Left lung (tissue), 10 donors: ENCODE data around the gene SIL1. TPM values are rescaled to one million over a fixed set of nuclear protein-coding genes. Genes with fewer than 3 reads are reported as not detected.
"Not testable (repeated sequence)": the region's sequence is repeated elsewhere in the genome, so short reads cannot be mapped to it uniquely, and the experiment has no call there.

Experiments
- ATAC-seq: fragments of 200-7000 bp; cut with Tn5 transposase; one replicate; pipeline ENCODE4 v1.9.1; 2020; ENCODE audit warnings: moderate library complexity
- DNase-seq, 4 donors: peaks; one replicate each; pipeline ENCODE4 v3.0.0-alpha.2; 2013 to 2020
- H3K27ac ChIP-seq, 2 donors: fragments of 200-600 bp; sonication (generic) in 1 of 2; one replicate each; pipeline versions ENCODE4 v1.5.0 to v1.8.0; 2020 to 2021
- H3K27me3 ChIP-seq, 2 donors: fragments of 200-600 bp; sonication (generic) in 1 of 2; one replicate each; pipeline versions ENCODE4 v1.5.0 to v1.8.0; 2020 to 2021
- H3K36me3 ChIP-seq, 2 donors: fragments of 200-600 bp; sonication (generic) in 1 of 2; one replicate each; pipeline versions ENCODE4 v1.5.0 to v1.8.0; 2020 to 2021
- H3K4me1 ChIP-seq, 2 donors: fragments of 200-600 bp; one replicate each; pipeline ENCODE4 v1.8.0; 2021
- H3K4me3 ChIP-seq, 2 donors: fragments of 200-600 bp; sonication (generic) in 1 of 2; one replicate each; pipeline versions ENCODE4 v1.5.0 to v1.8.0; 2020 to 2021; ENCODE audit warnings: mild to moderate bottlenecking in 1 of 2
- H3K9me3 ChIP-seq, 2 donors: fragments of 200-600 bp; sonication (generic) in 1 of 2; one replicate each; pipeline versions ENCODE4 v1.5.0 to v1.8.0; 2020 to 2021
- intact Hi-C, 2 donors: fragments of 100-400 bp; cut with DNase I; formaldehyde crosslinking; loops; one replicate each; pipeline versions ENCODE4 v1.11.2 to v1.14.2; 2022
- polyA plus RNA-seq, 6 donors: library from polyadenylated mRNA; unstranded; fragments of 120-200 nt; gene quantifications; one replicate each; pipeline ENCODE4 v1.2.1, GENCODE V29; 2013; ENCODE audit not compliant: insufficient read length in 6 of 6
- total RNA-seq, 2 donors: library from RNA; stranded (reverse); fragmentation: NEBNext Ultra II Directional; extraction: Animal tissue kit (Norgen Biotek cat#: 25700); gene quantifications; one replicate each; pipeline ENCODE4 v1.2.1, GENCODE V29; 2021
- TF ChIP-seq, protein P1 (sequence below), 2 donors: fragments of 200-600 bp; sonication (generic) in 1 of 2; IDR thresholded peaks; one replicate each; pipeline versions ENCODE4 v1.5.0 to v1.8.0; 2021; ENCODE audit warnings: antibody characterized with exemption in 2 of 2
- donor health status: DM: no; HTN: yes; CAD: no.
- donor health status: DM: no; HTN: no; CAD: no.

Gene SIL1
- total and polyA plus RNA-seq, 8 donors = 28.8 to 71.7 (median 37.3) TPM

DNA sequence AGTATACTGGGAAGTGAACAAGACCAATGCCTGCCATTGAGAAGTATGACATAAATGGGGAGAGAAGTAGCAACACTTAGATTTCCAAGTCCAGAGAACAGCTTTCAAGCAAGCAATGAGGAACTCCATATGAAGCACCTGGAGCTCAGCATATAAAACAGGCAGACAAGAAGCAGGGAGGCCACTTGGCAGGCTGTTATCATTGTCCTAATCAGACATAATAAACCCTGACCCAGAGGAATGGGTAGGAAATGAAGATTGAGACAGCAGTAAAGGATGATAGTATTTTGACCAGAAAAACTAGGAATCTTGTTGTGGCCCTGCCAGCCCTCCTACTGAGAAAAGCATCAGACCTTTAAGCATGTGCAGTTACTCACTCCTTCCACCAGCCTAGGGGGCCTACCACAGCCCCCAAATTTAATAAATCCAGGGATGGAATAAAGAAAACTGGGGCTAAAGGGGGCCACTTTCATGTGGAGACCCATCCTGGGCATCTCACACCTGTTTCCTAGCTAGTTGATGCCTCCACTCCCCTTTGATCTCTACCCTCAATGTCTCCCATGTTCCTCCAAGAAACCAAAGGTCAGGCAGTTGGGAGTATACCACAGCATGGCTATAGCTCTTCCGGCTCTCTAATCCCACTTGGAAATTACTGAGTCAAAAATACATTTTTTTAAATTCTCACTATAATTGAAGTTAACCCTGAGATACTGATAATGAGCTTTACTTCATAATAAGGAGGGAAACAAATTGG, 135.1 kb downstream of the SIL1 start:
- no peaks in the 10 kb centered on the region for H3K9me3 ChIP-seq
- TF ChIP-seq, protein P1, sequence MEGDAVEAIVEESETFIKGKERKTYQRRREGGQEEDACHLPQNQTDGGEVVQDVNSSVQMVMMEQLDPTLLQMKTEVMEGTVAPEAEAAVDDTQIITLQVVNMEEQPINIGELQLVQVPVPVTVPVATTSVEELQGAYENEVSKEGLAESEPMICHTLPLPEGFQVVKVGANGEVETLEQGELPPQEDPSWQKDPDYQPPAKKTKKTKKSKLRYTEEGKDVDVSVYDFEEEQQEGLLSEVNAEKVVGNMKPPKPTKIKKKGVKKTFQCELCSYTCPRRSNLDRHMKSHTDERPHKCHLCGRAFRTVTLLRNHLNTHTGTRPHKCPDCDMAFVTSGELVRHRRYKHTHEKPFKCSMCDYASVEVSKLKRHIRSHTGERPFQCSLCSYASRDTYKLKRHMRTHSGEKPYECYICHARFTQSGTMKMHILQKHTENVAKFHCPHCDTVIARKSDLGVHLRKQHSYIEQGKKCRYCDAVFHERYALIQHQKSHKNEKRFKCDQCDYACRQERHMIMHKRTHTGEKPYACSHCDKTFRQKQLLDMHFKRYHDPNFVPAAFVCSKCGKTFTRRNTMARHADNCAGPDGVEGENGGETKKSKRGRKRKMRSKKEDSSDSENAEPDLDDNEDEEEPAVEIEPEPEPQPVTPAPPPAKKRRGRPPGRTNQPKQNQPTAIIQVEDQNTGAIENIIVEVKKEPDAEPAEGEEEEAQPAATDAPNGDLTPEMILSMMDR (IDR thresholded peaks at IDR 0.05) = no peak
- DNase-seq (no peak), ATAC-seq (no peak)
- peaks cover 13 to 39% of the 10 kb centered on the region in 2 donors for H3K4me1 ChIP-seq
- intact Hi-C loops = no loop called here
- no peaks in the 10 kb centered on the region for H3K27me3 ChIP-seq
- no peaks in the 10 kb centered on the region for H3K36me3 ChIP-seq
- H3K27ac ChIP-seq = no peak overlapping the region
- no peak overlapping the region for H3K4me3 ChIP-seq

DNA sequence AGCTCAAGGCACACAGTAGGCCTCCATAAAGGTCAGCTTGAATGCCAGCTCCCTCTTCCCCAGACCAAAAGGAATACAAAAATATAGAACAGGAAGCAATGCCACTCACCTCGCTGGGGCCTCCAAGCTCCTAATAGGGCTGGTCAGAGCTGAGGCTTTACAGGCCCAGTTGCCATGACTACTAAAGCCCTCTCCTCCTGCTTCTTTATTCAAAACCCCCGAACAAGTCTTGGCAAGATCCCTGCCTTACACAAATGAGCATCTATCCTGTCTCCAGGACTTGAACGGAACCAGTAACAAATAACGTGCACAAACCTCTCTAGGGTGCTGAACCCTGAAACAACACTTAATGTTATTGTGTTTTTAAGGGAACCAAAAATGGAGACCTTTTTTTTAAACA, 136.3 kb downstream of the SIL1 start:
- Histone ChIP-seq H3K9me3 (no peaks in the 10 kb centered on the region), H3K36me3 (no peaks in the 10 kb centered on the region), H3K4me3 (no peak overlapping the region), H3K27ac (peak overlapping the region in 1 of 2 donors; percentile 40), H3K27me3 (no peaks in the 10 kb centered on the region), H3K4me1 (peaks cover 13 to 45% of the 10 kb centered on the region in 2 donors)
- TF ChIP-seq, protein P1 (IDR thresholded peaks at IDR 0.05) = no peak
- ATAC-seq (no peak), DNase-seq (peak in 1 of 4 donors; percentile 12)
- intact Hi-C loops = no loop called here

DNA sequence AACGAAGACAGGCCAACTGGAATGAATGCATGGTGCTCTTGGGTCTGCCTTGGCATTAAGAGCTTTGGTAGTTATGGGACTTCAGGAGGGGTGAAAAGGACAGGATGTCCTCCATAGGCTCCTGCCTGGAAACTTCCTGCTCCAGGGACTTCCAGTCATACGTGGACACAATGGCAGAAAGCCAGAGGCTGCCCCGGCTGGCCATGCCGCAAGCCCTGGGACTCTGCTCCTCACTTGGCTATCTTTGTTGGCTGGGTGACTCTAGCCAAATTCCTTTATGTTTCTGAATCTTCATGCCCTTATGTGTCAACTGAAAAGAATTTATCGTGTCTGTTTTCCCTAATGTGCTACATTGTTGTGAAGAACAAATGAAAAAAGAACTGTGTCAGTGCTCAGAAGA, 136.9 kb downstream of the SIL1 start:
- Histone ChIP-seq H3K27me3 (no peaks in the 10 kb centered on the region), H3K4me1 (peaks cover 13 to 43% of the 10 kb centered on the region in 2 donors), H3K9me3 (no peaks in the 10 kb centered on the region), H3K27ac (peak overlapping the region in 1 of 2 donors; percentile 40), H3K36me3 (no peaks in the 10 kb centered on the region), H3K4me3 (no peak overlapping the region)
- peak; percentile 19 for ATAC-seq
- TF ChIP-seq, protein P1 (IDR thresholded peaks at IDR 0.05) = no peak
- intact Hi-C loops = no loop called here
- DNase-seq = peak in 2 of 4 donors; percentile 23 to 50

DNA sequence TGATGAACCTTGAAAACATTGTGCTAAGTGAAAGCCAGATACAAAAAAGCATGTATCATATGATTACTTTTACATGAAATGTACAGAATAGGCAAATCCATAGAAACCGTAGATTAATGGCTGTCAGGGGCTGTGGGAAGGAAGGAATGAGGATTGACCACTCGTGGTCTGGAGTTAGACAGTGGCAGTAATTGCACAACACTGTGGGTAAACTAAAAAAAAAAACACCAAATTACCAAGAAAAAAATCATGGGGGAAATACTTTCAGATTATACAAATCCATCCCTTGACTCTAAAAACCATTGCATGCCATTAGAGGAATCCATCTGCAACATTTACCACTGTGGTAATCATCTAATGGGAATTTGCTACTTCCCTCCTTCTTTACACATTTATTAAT, 140.0 kb downstream of the SIL1 start:
- Histone ChIP-seq H3K4me3 (no peak overlapping the region), H3K9me3 (no peaks in the 10 kb centered on the region), H3K4me1 (peaks cover 8 to 23% of the 10 kb centered on the region in 2 donors), H3K27ac (no peak overlapping the region), H3K27me3 (no peaks in the 10 kb centered on the region), H3K36me3 (no peaks in the 10 kb centered on the region)
- TF ChIP-seq, protein P1 (IDR thresholded peaks at IDR 0.05) = no peak
- DNase-seq = no peak
- ATAC-seq = no peak
- intact Hi-C loops = no loop called here

DNA sequence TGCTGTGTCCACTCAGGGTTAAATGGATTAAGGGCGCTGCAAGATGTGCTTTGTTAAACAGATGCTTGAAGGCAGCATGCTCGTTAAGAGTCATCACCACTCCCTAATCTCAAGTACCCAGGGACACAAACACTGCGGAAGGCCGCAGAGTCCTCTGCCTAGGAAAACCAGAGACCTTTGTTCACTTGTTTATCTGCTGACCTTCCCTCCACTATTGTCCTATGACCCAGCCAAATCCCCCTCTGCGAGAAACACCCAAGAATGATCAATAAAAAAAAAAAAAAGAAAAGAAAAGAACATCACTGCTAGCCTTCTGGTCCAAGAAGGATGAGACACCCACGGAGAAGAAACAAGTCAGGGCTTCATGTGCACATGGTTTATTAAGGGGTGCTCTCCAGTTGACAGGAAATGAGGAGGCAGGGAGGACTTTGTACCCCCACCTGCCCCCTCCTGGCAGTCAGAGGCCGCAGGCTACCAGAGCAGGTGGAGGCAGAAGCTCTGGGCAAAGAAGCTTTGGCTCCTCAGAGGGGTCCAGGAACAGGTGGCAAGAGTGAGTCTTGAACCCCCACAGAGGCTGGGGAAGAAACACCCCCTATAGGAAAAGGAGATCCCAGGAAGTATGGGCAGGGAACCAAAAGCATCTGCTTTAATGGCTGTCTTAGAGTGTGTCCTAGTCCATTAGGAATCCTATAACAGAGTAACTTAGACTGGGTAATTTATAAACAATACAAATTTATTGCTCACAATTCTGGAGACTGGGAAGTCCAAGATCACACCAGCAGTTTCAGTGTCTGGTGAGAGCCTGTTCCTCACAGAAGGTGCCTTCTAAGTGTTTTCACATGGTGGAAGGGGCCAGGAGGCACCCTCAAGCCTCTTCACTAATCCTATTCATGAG, 140.9 kb downstream of the SIL1 start:
- H3K27ac ChIP-seq, H3K4me3 ChIP-seq, intact Hi-C loops, H3K36me3 ChIP-seq, H3K9me3 ChIP-seq, H3K27me3 ChIP-seq, DNase-seq: not testable (repeated sequence)
- ATAC-seq = peak; percentile 21
- peaks cover 8 to 16% of the 10 kb centered on the region in 2 donors for H3K4me1 ChIP-seq
